GM18868 (cell line): ENCODE data around the gene OPRL1.

Source experiments
- ATAC-seq: cut with Tn5 transposase; IDR thresholded peaks from one replicate; pipeline ENCODE4 v1.9.1; 2021; ENCODE audit warnings: mild to moderate bottlenecking, moderate library complexity; ENCODE audit not compliant: unreplicated experiment

The OPRL1 gene

GRCh38 chr20:64070244-64070993 is 9.5 kb upstream of the OPRL1 start:
- ATAC-seq, result no peak

- ATAC-seq, result no peak
Measured at GRCh38 chr20:64071341-64072332, 8.2 kb upstream of the OPRL1 start.

- no peak for ATAC-seq
Measured at GRCh38 chr20:64072498-64073063, 7.3 kb upstream of the OPRL1 start.

- ATAC-seq, result no peak
Measured at GRCh38 chr20:64073476-64074183, 6.3 kb upstream of the OPRL1 start.

- ATAC-seq, result no peak
Measured at GRCh38 chr20:64074184-64074789, 5.6 kb upstream of the OPRL1 start.

- ATAC-seq, result no peak
Measured at GRCh38 chr20:64074963-64075362, 4.9 kb upstream of the OPRL1 start.

- no peak for ATAC-seq
Measured at GRCh38 chr20:64075556-64075955, 4.3 kb upstream of the OPRL1 start.

GRCh38 chr20:64076061-64076997 is 3.6 kb upstream of the OPRL1 start:
- ATAC-seq, result no peak

GRCh38 chr20:64077094-64077493 is 2.8 kb upstream of the OPRL1 start:
- no peak for ATAC-seq

GRCh38 chr20:64077541-64077875 is 2.4 kb upstream of the OPRL1 start:
- no peak for ATAC-seq

GRCh38 chr20:64077876-64078551 is 1.9 kb upstream of the OPRL1 start:
- no peak for ATAC-seq

- ATAC-seq, result no peak
Measured at GRCh38 chr20:64078934-64079272, 979 bp upstream of the OPRL1 start.

- ATAC-seq, result peak; percentile 39
Measured at GRCh38 chr20:64079273-64080012, 439 bp upstream of the OPRL1 start, which contains the start of gene RGS19. RGS19 (minus strand) TSS chr20:64079518; CDS start chr20:64076886, 2,632 bp downstream.

- ATAC-seq, result no peak
Measured at GRCh38 chr20:64080813-64081623, 1.1 kb downstream of the OPRL1 start.

GRCh38 chr20:64081624-64081964 is 1.7 kb downstream of the OPRL1 start:
- ATAC-seq, result no peak

- no peak for ATAC-seq
Measured at GRCh38 chr20:64082126-64082731, 2.3 kb downstream of the OPRL1 start.

- ATAC-seq, result no peak
Measured at GRCh38 chr20:64082820-64083377, 3.0 kb downstream of the OPRL1 start.
